Caco-2 (cell line): ENCODE measurements around the gene RSPH6A. TPM values are rescaled to one million over a fixed set of nuclear protein-coding genes. Genes with fewer than 3 reads are reported as not detected.

Experiments used
- BruUV-seq: library from RNA; stranded (reverse); fragments of 400-500 nt; replicated peaks from 2 replicates; lab custom pipeline; 2021; lab: Mats Ljungman, UMichigan
- CTCF ChIA-PET: fragments of 300-600 bp; sonication (Branson Sonifier 250); formaldehyde crosslinking; loops from one replicate; lab custom pipeline; 2022; ENCODE audit warnings: antibody characterized with exemption; lab: Charles Lee
- POLR2A ChIA-PET: fragments of 300-600 bp; sonication (Branson Sonifier 250); formaldehyde crosslinking; loops from one replicate; lab custom pipeline; 2022; ENCODE audit warnings: antibody characterized with exemption; lab: Charles Lee
- DNase-seq, 2 experiments: peaks; one replicate each; pipeline versions ENCODE4 v3.0.0 to v3.0.0-alpha.2; 2020 to 2022
- H3K27me3 ChIP-seq: replicated peaks from 2 replicates; pipeline ENCODE4 v1.6.0; 2011; ENCODE audit warnings: low read length; ENCODE audit not compliant: control insufficient read depth, insufficient read depth
- H3K36me3 ChIP-seq: 2 replicates; pipeline ENCODE4 v1.5.1; 2011; ENCODE audit warnings: low read length; ENCODE audit not compliant: control insufficient read depth, insufficient read depth
- H3K4me1 ChIP-seq: fragments of 250-450 bp; sonication (Bioruptor Pico); 2 replicates; pipeline ENCODE4 v1.5.1; 2020; ENCODE audit warnings: mild to moderate bottlenecking
- H3K4me3 ChIP-seq: 2 replicates; pipeline ENCODE4 v1.5.1; 2011; ENCODE audit warnings: low read depth, mild to moderate bottlenecking, control low read depth, low read length
- H3K9me3 ChIP-seq: fragments of 250-450 bp; sonication (Bioruptor Pico); 2 replicates; pipeline ENCODE4 v1.5.1; 2020; ENCODE audit warnings: mild to moderate bottlenecking, moderate library complexity
- H3K27ac Mint-ChIP-seq: one replicate; pipeline ENCODE4 v1.8.0; 2022; ENCODE audit warnings: mixed read lengths; ENCODE audit not compliant: unreplicated experiment
- H3K27me3 Mint-ChIP-seq: one replicate; pipeline ENCODE4 v1.8.0; 2022; ENCODE audit warnings: mixed read lengths; ENCODE audit not compliant: insufficient read depth, unreplicated experiment
- H3K36me3 Mint-ChIP-seq: one replicate; pipeline ENCODE4 v1.8.0; 2022; ENCODE audit warnings: mild to moderate bottlenecking, mixed read lengths; ENCODE audit not compliant: insufficient read depth, unreplicated experiment
- H3K4me1 Mint-ChIP-seq: one replicate; pipeline ENCODE4 v1.8.0; 2022; ENCODE audit warnings: low read depth, mixed read lengths; ENCODE audit not compliant: unreplicated experiment
- H3K4me3 Mint-ChIP-seq: one replicate; pipeline ENCODE4 v1.8.0; 2022; ENCODE audit warnings: mild to moderate bottlenecking, moderate library complexity, mixed read lengths; ENCODE audit not compliant: unreplicated experiment
- H3K9me3 Mint-ChIP-seq: one replicate; pipeline ENCODE4 v1.8.0; 2022; ENCODE audit warnings: mixed read lengths; ENCODE audit not compliant: unreplicated experiment
- intact Hi-C: fragments of 100-400 bp; cut with micrococcal nuclease; formaldehyde crosslinking; loops from one replicate; pipeline ENCODE4 v1.10.0; 2022; ENCODE audit not compliant: unreplicated experiment
- total RNA-seq: library from RNA; stranded (reverse); gene quantifications from 2 replicates; pipeline ENCODE4 v1.2.3, GENCODE V29; 2022
- TF ChIP-seq, protein P1 (sequence below), 2 experiments: fragments of 200-600 bp in 1 of 2; IDR thresholded peaks; 1 replicate in 1 of 2; 2 replicates in 1 of 2; pipeline versions ENCODE4 v1.5.1 to v1.8.0; 2011 to 2022; ENCODE audit warnings: antibody characterized with exemption in 1 of 2, control low read depth in 1 of 2, inconsistent platforms in 1 of 2, low read depth in 1 of 2, low read length in 1 of 2, mild to moderate bottlenecking in 1 of 2, moderate library complexity in 1 of 2; ENCODE audit not compliant: insufficient read depth in 1 of 2, severe bottlenecking in 1 of 2, unreplicated experiment in 1 of 2

Gene RSPH6A
- total RNA-seq, 1 experiment from 2014 or later: 0.23 TPM

DNA sequence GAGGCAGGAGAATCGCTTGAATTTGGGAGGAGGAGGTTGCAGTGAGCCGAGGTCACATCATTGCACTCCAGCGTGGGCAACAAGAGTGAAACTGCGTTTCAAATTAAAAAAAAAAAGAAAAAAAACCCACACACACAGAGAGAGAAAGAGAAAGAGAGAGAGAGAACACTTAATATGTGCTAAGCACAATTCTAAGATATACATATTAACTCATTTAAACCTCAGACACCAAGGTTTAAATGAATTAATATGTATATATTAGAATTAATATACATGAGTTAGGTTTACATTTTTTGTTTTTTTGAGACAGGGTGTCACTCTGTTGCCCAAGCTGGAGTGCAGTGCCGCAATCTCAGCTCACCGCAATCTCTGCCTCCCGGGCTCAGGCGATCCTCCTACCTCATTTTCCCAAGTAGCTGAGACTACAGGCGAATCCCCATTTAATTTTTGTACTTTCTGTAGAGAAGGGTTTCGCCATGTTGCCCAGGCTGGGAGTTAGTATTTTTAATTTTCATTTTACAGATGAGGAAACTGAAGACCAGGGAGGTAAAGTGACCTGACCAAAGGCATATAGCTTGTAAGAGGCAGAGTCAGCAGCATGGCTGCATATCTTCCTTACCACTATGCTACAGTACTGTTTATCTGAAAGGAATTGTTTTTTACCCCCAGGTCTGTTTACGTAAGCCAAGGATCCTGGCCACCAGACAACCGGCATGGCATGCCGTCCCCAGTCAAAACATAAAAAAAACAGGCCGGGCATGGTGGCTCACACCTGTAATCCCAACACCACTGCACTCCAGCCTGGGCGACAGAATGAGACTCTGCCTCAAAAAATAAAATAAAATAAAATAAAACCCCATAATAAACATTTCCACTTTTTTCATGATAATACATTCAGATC lies 45.5 kb upstream of the RSPH6A start:
- Histone ChIP-seq H3K4me1 (no peaks in the 10 kb centered on the region), H3K9me3 (no peaks in the 10 kb centered on the region), H3K36me3 (peaks cover 3% of the 10 kb centered on the region; the same call in 1 of the 2 replicates), H3K27me3 (no peaks in the 10 kb centered on the region), H3K4me3 (no peak overlapping the region)
- H3K4me3 Mint-ChIP-seq: no peak overlapping the region
- intact Hi-C loops: no loop called here
- TF ChIP-seq, protein P1, sequence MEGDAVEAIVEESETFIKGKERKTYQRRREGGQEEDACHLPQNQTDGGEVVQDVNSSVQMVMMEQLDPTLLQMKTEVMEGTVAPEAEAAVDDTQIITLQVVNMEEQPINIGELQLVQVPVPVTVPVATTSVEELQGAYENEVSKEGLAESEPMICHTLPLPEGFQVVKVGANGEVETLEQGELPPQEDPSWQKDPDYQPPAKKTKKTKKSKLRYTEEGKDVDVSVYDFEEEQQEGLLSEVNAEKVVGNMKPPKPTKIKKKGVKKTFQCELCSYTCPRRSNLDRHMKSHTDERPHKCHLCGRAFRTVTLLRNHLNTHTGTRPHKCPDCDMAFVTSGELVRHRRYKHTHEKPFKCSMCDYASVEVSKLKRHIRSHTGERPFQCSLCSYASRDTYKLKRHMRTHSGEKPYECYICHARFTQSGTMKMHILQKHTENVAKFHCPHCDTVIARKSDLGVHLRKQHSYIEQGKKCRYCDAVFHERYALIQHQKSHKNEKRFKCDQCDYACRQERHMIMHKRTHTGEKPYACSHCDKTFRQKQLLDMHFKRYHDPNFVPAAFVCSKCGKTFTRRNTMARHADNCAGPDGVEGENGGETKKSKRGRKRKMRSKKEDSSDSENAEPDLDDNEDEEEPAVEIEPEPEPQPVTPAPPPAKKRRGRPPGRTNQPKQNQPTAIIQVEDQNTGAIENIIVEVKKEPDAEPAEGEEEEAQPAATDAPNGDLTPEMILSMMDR (IDR thresholded peaks at IDR 0.05; ENCODE audit: insufficient read depth in 1 of 2, low read depth in 1 of 2, low read length in 1 of 2, severe bottlenecking in 1 of 2, unreplicated experiment in 1 of 2): no peak
- CTCF ChIA-PET: interaction anchor here (0.6 to 1.2 kb wide), 2 partner anchors 21 to 90 kb away, joined by 3 to 4 read pairs; no protein-coding TSS in a partner anchor
- no TSS peak for BruUV-seq
- POLR2A ChIA-PET: no interaction called here
- no peaks in the 10 kb centered on the region for H3K27me3 Mint-ChIP-seq
- peaks cover 7% of the 10 kb centered on the region for H3K4me1 Mint-ChIP-seq
- H3K27ac Mint-ChIP-seq: no peak overlapping the region
- DNase-seq: no peak
- peaks cover 71% of the 10 kb centered on the region for H3K36me3 Mint-ChIP-seq
- no peaks in the 10 kb centered on the region for H3K9me3 Mint-ChIP-seq

DNA sequence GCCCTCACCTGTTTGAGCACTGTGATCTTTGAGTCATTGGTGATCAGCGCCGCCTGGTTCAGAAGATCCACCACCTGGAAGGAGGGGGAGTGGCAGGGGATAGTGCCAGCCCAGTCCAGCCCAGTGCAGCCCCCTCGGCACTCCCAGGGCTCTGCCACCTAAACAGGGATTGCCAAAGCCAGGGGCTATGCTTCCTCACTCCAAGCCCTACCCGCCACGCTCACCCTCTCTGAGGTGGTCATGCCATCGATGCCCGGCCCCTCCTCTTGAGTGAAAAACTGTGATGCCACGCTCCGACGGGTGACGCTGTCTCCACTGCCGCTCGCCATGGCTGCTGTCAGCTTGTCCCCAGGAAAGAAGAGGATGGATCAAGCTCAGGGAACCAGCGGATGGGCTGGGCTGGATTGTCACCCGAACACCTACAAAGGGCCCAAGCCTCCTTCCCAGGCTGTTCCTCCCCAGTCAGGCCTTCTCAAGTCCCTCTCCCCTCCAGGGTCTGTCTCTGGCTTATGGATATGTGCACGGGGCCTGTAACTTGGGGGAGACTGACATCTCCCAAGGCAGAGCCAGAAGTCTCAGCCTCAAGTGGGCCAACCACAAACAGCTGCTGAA lies 39.2 kb upstream of the RSPH6A start:
- Histone ChIP-seq H3K36me3 (peaks cover 6% of the 10 kb centered on the region), H3K9me3 (no peaks in the 10 kb centered on the region)

DNA sequence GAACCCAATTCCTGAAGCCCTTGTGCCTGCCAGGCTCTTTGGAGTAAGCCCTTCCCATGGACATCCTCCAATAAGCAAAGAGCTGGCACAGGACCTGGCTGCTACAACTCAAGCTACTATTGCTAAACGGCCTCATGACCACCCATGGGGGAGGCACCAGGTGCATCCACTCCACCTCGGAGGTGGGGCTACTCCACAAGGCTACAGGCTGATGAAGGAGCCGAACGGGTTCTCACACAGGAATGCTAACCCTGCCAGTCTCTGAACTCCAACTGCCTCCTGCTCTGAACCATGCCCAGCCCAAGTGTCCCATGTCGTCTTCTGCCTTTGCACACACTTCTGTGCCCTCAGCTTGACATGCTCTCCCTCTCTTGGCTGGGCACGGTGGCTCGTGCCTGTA lies 37.9 kb upstream of the RSPH6A start:
- Histone ChIP-seq H3K4me3 (no peak overlapping the region), H3K9me3 (no peaks in the 10 kb centered on the region), H3K4me1 (no peaks in the 10 kb centered on the region), H3K36me3 (peaks cover 11% of the 10 kb centered on the region), H3K27me3 (no peaks in the 10 kb centered on the region)
- Mint-ChIP-seq H3K9me3 (no peaks in the 10 kb centered on the region), H3K36me3 (peaks cover 84% of the 10 kb centered on the region), H3K4me1 (no peaks in the 10 kb centered on the region), H3K4me3 (no peak overlapping the region), H3K27me3 (no peaks in the 10 kb centered on the region), H3K27ac (no peak overlapping the region)
- TF ChIP-seq, protein P1 (IDR thresholded peaks at IDR 0.05; ENCODE audit: insufficient read depth in 1 of 2, low read depth in 1 of 2, low read length in 1 of 2, severe bottlenecking in 1 of 2, unreplicated experiment in 1 of 2): no peak
- POLR2A ChIA-PET: interaction anchor here (0.7 kb wide), 1 partner anchor 78 kb away, joined by 6 read pairs; no protein-coding TSS in a partner anchor
- intact Hi-C loops: no loop called here
- no TSS peak for BruUV-seq
- CTCF ChIA-PET: no interaction called here
- no peak for DNase-seq

More for the DNA sequence above, 39.2 kb upstream of the RSPH6A start:
- Histone ChIP-seq H3K27me3 (no peaks in the 10 kb centered on the region), H3K4me3 (no peak overlapping the region), H3K4me1 (no peaks in the 10 kb centered on the region)
- TF ChIP-seq, protein P1 (IDR thresholded peaks at IDR 0.05; ENCODE audit: insufficient read depth in 1 of 2, low read depth in 1 of 2, low read length in 1 of 2, severe bottlenecking in 1 of 2, unreplicated experiment in 1 of 2): no peak
- no peaks in the 10 kb centered on the region for H3K4me1 Mint-ChIP-seq
- CTCF ChIA-PET: no interaction called here
- no peaks in the 10 kb centered on the region for H3K27me3 Mint-ChIP-seq
- peak overlapping the region; percentile 35 for H3K27ac Mint-ChIP-seq
- peaks cover 84% of the 10 kb centered on the region for H3K36me3 Mint-ChIP-seq
- H3K9me3 Mint-ChIP-seq: no peaks in the 10 kb centered on the region
- no peak overlapping the region for H3K4me3 Mint-ChIP-seq
- intact Hi-C loops: no loop called here
- POLR2A ChIA-PET: no interaction called here
- DNase-seq: no peak
- no TSS peak for BruUV-seq
